Neural progenitor cell (in vitro differentiated cells): ENCODE results near the gene LAYN.

Experiments used
- EZH2 ChIP-seq: fragments of 200-600 bp; sonication (generic); IDR thresholded peaks from 2 replicates; pipeline ENCODE4 v1.6.1; 2017; ENCODE audit warnings: antibody characterized with exemption, mild to moderate bottlenecking, moderate library complexity
- TF ChIP-seq, protein P1 (sequence below): fragments of 200-600 bp; sonication (generic); IDR thresholded peaks from 2 replicates; pipeline ENCODE4 v1.5.1; 2017; ENCODE audit warnings: antibody characterized with exemption, mild to moderate bottlenecking

DNA sequence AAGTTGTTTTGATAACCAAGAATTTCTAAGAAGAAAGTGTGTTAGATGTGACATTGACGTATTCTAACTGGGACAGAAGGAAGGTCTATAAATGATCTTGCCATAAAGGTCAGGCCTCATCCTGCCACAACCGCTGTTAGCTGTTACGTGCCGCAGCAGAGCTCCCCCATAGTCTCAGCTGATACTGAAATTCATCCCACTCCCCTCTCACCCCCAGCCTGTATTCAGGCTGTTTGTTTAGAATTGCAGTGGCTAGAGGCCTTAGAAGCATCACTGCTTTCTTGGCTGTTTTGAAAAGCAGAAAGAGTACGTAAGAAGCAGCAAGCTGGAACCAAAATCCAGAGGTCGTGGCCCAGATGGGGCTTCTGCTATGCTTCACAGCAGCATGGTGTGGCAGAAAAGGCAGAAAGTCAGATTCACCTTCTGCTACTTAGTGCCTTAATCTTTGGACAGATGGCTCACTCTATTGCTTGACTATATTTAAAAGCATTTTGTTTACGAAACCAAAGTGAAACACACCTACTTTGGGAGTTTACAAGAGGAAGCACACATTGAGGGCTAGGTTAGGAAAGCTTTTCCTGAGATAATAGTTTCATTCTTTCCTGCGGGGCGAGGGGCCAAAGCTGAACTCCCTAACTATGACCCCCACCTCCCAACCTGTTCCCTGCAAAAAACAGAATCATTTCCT, 950 bp upstream of the LAYN start:
- no peak for TF ChIP-seq EZH2
- TF ChIP-seq, protein P1, sequence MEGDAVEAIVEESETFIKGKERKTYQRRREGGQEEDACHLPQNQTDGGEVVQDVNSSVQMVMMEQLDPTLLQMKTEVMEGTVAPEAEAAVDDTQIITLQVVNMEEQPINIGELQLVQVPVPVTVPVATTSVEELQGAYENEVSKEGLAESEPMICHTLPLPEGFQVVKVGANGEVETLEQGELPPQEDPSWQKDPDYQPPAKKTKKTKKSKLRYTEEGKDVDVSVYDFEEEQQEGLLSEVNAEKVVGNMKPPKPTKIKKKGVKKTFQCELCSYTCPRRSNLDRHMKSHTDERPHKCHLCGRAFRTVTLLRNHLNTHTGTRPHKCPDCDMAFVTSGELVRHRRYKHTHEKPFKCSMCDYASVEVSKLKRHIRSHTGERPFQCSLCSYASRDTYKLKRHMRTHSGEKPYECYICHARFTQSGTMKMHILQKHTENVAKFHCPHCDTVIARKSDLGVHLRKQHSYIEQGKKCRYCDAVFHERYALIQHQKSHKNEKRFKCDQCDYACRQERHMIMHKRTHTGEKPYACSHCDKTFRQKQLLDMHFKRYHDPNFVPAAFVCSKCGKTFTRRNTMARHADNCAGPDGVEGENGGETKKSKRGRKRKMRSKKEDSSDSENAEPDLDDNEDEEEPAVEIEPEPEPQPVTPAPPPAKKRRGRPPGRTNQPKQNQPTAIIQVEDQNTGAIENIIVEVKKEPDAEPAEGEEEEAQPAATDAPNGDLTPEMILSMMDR = no peak
